ENCODE measurements around the gene CA9. TPM values are rescaled to one million over a fixed set of nuclear protein-coding genes. Genes with fewer than 3 reads are reported as not detected.

CA9 gene
- total RNA-seq, 1 experiment from 2014 or later, result 8.5 TPM

DNA sequence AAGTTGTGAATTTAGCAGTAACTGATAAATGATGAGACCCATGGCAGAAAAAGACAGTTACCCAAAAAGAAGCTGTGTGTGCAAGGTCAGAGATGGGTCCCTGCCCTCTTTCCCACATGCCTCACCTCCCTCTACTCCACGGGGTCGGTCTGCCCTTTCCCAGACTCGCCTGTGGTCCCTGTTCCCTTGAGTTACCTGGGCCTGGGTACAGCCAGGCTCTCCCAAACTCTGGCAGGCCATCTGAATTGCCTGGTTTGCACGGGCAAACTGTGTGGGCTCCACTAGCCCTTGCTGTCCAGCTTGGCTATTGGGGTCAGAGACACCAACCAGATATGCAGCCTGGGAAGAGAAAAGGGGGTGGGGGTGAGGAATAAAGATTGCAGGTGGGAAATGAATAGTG is 34.4 kb downstream of the CA9 start:
- ATAC-seq (no peak), DNase-seq (ENCODE audit: low read depth, low spot score) (no peak)
- CTCF ChIA-PET, result no interaction called here
- no peaks in the 10 kb centered on the region for H3K27me3 ChIP-seq (ENCODE audit: insufficient read depth, low read length)
- TF ChIP-seq EZH2 (IDR thresholded peaks at IDR 0.05) (no peak), TCF7L2 (IDR thresholded peaks at IDR 0.05; ENCODE audit: borderline replicate concordance, extremely low read depth, insufficient read depth, insufficient read length) (no peak), SP1 (IDR thresholded peaks at IDR 0.05; ENCODE audit: low read depth) (no peak), JUND (IDR thresholded peaks at IDR 0.05) (no peak)
- TF ChIP-seq, protein P1, sequence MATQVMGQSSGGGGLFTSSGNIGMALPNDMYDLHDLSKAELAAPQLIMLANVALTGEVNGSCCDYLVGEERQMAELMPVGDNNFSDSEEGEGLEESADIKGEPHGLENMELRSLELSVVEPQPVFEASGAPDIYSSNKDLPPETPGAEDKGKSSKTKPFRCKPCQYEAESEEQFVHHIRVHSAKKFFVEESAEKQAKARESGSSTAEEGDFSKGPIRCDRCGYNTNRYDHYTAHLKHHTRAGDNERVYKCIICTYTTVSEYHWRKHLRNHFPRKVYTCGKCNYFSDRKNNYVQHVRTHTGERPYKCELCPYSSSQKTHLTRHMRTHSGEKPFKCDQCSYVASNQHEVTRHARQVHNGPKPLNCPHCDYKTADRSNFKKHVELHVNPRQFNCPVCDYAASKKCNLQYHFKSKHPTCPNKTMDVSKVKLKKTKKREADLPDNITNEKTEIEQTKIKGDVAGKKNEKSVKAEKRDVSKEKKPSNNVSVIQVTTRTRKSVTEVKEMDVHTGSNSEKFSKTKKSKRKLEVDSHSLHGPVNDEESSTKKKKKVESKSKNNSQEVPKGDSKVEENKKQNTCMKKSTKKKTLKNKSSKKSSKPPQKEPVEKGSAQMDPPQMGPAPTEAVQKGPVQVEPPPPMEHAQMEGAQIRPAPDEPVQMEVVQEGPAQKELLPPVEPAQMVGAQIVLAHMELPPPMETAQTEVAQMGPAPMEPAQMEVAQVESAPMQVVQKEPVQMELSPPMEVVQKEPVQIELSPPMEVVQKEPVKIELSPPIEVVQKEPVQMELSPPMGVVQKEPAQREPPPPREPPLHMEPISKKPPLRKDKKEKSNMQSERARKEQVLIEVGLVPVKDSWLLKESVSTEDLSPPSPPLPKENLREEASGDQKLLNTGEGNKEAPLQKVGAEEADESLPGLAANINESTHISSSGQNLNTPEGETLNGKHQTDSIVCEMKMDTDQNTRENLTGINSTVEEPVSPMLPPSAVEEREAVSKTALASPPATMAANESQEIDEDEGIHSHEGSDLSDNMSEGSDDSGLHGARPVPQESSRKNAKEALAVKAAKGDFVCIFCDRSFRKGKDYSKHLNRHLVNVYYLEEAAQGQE (IDR thresholded peaks at IDR 0.05; ENCODE audit: low read depth), result no peak
- H2AFZ ChIP-seq (ENCODE audit: low read depth, low read length, poor library complexity, severe bottlenecking), result no peak overlapping the region
- intact Hi-C loops (cut with micrococcal nuclease), result no loop called here
- no peak overlapping the region for H3K27ac ChIP-seq (ENCODE audit: low read depth, low read length)
- no peak overlapping the region for H3K9ac ChIP-seq (ENCODE audit: low read length)
- no peaks in the 10 kb centered on the region for H3K9me3 ChIP-seq (ENCODE audit: control insufficient read depth in 1 of 2, insufficient read depth in 1 of 2, low read depth in 1 of 2, low read length in 2 of 2)
- no peaks in the 10 kb centered on the region for H4K20me1 ChIP-seq (ENCODE audit: insufficient read depth)
- no peak overlapping the region for H3K4me3 ChIP-seq (replicated peaks in 1 of 2; ENCODE audit: low read depth in 1 of 2, low read length in 2 of 2)
- no peaks in the 10 kb centered on the region for H3K4me1 ChIP-seq (ENCODE audit: control insufficient read depth in 1 of 2, insufficient read depth in 2 of 2, low read length in 2 of 2)
- POLR2A ChIA-PET, result no interaction called here
- no peak overlapping the region for H3K4me2 ChIP-seq (ENCODE audit: low read length)
- no peaks in the 10 kb centered on the region for H3K9me2 ChIP-seq (ENCODE audit: insufficient read depth)
- H3K79me2 ChIP-seq (ENCODE audit: insufficient read depth, low read length), result no peaks in the 10 kb centered on the region
- RAD21 ChIA-PET (ENCODE audit: low non-redundant PET in 1 of 2, low total read pairs in 2 of 2, uncharacterized antibody in 2 of 2, unreplicated experiment in 2 of 2), result no interaction called here
- H3K36me3 ChIP-seq (ENCODE audit: control insufficient read depth in 1 of 2, insufficient read depth in 2 of 2, low read length in 2 of 2), result peaks cover 55 to 74% of the 10 kb centered on the region in 2 experiments
- BruUV-seq (replicated peaks), result no TSS peak

DNA sequence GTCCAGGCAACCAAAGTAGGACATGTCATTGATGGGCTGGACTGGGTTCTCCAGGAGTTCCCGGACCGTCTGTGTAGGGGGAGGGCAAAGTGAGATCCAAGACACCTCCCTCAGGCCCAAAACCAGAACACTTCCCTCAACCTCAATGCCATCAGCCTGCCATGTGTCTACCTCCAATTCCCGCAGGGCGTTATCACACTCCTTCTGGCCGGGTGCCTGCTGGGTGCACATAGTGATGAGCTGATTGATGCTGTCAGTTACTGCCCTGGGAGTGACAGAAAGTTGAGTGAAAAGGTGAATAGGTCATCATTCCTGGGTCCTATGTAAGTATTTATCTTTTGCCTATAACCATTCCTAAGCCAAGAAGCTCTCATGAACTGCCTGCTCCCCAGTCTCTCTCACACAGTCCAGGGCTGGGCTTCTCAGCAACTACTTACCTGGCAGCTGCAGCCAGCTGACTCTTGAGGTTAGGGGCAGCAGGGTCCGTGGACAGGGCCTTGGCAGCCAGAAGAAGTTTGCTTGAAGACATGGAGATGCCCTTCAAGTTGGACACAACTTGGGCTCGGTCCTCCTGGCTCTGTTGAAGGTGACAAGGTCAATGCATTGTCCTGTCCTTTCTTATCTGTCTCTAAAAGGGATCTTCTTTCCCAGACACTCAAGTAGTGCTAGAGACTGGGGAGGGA is 37.2 kb downstream of the CA9 start:
- Histone ChIP-seq H3K4me2 (ENCODE audit: low read length) (no peak overlapping the region), H3K9me3 (ENCODE audit: control insufficient read depth in 1 of 2, insufficient read depth in 1 of 2, low read depth in 1 of 2, low read length in 2 of 2) (no peaks in the 10 kb centered on the region), H3K27me3 (ENCODE audit: insufficient read depth, low read length) (no peaks in the 10 kb centered on the region), H3K79me2 (ENCODE audit: insufficient read depth, low read length) (no peaks in the 10 kb centered on the region), H3K4me1 (ENCODE audit: control insufficient read depth in 1 of 2, insufficient read depth in 2 of 2, low read length in 2 of 2) (no peaks in the 10 kb centered on the region), H3K9ac (ENCODE audit: low read length) (no peak overlapping the region), H4K20me1 (ENCODE audit: insufficient read depth) (no peaks in the 10 kb centered on the region), H3K27ac (ENCODE audit: low read depth, low read length) (no peak overlapping the region), H3K9me2 (ENCODE audit: insufficient read depth) (no peaks in the 10 kb centered on the region), H3K4me3 (replicated peaks in 1 of 2; ENCODE audit: low read depth in 1 of 2, low read length in 2 of 2) (no peak overlapping the region), H2AFZ (ENCODE audit: low read depth, low read length, poor library complexity, severe bottlenecking) (no peak overlapping the region), H3K36me3 (ENCODE audit: control insufficient read depth in 1 of 2, insufficient read depth in 2 of 2, low read length in 2 of 2) (peaks cover 64 to 65% of the 10 kb centered on the region in 2 experiments)
- ChIA-PET CTCF (interaction anchor here (1.3 kb wide), 1 partner anchor 14 kb away, joined by 4 read pairs; no protein-coding TSS in a partner anchor), RAD21 (ENCODE audit: low non-redundant PET in 1 of 2, low total read pairs in 2 of 2, uncharacterized antibody in 2 of 2, unreplicated experiment in 2 of 2) (no interaction called here), POLR2A (no interaction called here)
- intact Hi-C loops (cut with micrococcal nuclease), result no loop called here
- ATAC-seq (no peak), DNase-seq (ENCODE audit: low read depth, low spot score) (no peak)
- TF ChIP-seq SP1 (IDR thresholded peaks at IDR 0.05; ENCODE audit: low read depth) (no peak), FOSL1 (IDR thresholded peaks at IDR 0.05; ENCODE audit: low read depth) (no peak), POLR2A (IDR thresholded peaks at IDR 0.05; ENCODE audit: borderline replicate concordance, extremely low read depth, insufficient read depth, insufficient read length) (no peak), JUND (IDR thresholded peaks at IDR 0.05) (no peak), EGR1 (IDR thresholded peaks at IDR 0.05; ENCODE audit: low read depth) (no peak), YY1 (IDR thresholded peaks at IDR 0.05; ENCODE audit: extremely low read depth, insufficient replicate concordance, low read depth, low read length) (no peak)
- no TSS peak for BruUV-seq (replicated peaks)

Data from HCT116 (cell line).